ENCODE measurements around the gene HYCC1.

Gene HYCC1

DNA sequence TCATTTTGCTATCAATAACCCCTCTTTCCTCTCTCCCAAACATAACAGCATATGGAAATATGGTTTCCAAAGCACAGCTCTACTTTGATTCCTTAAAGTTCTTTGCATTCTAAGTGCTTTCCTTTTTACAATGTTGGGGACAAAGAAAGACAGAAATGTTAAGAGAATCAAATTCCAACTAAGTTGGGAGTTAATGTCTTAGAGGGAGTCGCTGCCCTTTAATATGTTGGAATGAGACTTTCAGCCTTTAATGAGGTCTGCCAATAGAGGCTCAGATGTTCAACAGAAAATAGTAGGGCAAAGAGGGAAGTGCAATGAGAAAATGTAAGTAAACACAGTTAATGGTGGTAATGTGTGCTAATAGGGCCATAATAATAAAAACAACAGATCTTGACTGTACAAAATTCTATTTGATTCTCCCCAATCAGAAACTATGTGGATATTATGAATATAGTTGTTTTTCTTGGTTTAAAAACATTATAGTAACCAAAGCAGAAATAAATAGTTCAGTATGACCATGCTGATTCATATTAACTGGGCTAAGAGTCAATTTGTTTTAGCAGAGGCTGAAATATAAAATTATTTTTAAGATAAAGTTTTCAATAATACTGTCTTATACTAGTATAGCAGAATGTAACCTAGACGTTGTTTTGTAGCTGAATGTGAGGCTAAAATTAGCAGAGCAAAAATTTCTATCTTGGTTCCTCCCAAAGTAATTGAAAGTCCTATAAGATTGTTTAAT, 10.3 kb downstream of the HYCC1 start:
- TF ChIP-seq, protein P1, sequence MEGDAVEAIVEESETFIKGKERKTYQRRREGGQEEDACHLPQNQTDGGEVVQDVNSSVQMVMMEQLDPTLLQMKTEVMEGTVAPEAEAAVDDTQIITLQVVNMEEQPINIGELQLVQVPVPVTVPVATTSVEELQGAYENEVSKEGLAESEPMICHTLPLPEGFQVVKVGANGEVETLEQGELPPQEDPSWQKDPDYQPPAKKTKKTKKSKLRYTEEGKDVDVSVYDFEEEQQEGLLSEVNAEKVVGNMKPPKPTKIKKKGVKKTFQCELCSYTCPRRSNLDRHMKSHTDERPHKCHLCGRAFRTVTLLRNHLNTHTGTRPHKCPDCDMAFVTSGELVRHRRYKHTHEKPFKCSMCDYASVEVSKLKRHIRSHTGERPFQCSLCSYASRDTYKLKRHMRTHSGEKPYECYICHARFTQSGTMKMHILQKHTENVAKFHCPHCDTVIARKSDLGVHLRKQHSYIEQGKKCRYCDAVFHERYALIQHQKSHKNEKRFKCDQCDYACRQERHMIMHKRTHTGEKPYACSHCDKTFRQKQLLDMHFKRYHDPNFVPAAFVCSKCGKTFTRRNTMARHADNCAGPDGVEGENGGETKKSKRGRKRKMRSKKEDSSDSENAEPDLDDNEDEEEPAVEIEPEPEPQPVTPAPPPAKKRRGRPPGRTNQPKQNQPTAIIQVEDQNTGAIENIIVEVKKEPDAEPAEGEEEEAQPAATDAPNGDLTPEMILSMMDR (IDR thresholded peaks at IDR 0.05; ENCODE audit: insufficient read depth, low read depth, low read length, missing control alignments) = no peak
- no peak overlapping the region for H3K4me3 ChIP-seq (ENCODE audit: low read length)
- DNase-seq (ENCODE audit: low read depth) = no peak

DNA sequence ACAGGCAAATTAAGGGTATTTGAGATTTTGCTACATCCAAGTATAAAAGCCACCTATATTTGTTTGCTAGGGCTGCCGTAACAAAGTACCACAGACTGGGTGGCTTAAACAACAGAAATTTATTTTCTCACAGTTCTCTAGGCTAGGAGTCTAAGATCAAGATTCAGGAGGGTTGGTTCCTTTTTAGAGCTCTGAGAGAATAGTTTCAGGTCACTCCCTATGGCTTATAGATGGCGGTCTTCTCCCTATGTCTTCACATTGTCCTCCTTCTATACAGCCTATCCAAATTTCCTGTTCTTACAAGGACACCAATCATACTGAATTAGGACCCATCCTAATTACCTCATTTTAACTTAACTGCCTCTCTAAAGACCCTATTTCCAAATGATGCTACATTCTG, 11.2 kb downstream of the HYCC1 start:
- no peak for DNase-seq (ENCODE audit: low read depth)
- H3K4me3 ChIP-seq (ENCODE audit: low read length) = no peak overlapping the region
- TF ChIP-seq, protein P1 (IDR thresholded peaks at IDR 0.05; ENCODE audit: insufficient read depth, low read depth, low read length, missing control alignments) = no peak

DNA sequence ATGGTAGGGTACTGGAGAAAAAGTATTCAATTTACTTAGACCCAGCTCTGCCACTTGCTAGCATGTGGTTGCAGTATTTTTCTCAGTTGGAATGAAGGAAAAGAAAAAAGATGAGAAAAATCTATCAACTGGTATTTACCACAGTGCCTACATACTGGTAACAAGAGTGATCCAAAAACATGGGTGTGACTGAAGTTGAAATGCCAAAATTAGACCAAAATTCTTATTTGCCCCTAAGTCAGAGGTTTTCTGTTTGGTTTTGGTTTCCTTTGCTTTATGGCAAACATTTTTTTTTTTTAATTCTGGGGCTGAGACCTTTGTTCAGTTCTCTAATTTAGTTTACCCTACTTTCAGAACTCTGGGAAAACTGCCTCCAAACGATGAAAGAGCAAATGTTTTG, 12.3 kb downstream of the HYCC1 start:
- H3K4me3 ChIP-seq (ENCODE audit: low read length) = no peak overlapping the region
- no peak for DNase-seq (ENCODE audit: low read depth)
- TF ChIP-seq, protein P1 (IDR thresholded peaks at IDR 0.05; ENCODE audit: insufficient read depth, low read depth, low read length, missing control alignments) = no peak

DNA sequence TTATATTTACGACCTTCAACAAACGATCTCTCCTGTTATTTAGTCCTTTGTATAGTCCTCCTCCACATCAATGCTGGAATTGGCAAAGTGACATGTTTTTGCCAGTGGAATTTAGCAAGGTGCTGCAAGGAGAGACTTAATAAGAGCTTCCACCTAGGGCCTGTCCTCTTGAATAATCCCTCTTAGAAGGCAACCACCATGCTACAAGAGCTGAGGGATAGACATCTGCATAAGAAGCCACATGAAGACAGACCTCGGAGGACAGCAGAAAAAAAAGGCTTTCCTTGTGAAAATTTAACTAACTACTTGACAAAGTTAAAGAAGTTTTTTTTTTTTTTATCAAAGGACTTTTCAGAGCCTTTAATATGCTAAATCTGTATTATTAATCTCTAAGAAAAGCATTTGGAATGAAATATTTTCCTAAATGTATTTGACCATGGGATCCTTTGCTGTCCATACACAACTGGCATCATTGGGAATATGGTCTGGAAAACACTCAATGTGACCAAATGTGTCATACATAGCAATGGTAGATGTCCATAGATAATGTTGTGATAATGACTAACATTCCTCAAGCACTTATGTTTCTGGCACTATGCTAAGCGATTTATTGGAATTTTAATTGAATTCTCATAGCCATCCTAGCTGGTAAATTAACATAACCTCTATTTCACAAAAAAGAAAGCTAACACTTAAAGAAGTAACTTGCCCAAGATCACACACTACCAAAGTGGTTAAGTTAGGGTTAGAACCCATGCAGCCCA, 13.2 kb downstream of the HYCC1 start:
- H3K4me3 ChIP-seq (ENCODE audit: low read length) = no peak overlapping the region
- TF ChIP-seq, protein P1 (IDR thresholded peaks at IDR 0.05; ENCODE audit: insufficient read depth, low read depth, low read length, missing control alignments) = no peak
- DNase-seq (ENCODE audit: low read depth) = no peak

DNA sequence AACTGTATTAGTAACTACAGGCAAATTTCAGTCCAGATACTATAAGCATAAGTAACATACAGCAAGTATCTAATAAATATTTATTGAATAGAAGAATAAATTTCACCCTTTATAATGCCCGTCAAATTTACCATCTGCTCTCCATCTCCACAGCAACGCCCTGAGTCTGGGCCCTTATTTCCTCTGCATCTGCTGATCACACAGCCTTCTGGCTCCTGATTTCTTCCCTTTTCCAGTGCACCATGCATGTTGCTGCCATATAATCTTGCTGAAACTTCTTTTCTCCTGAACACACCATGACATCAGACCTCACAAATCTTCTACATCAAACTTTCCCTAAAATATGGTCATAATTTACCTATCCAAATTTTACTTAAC, 15.4 kb downstream of the HYCC1 start:
- DNase-seq (ENCODE audit: low read depth) = no peak
- TF ChIP-seq, protein P1 (IDR thresholded peaks at IDR 0.05; ENCODE audit: insufficient read depth, low read depth, low read length, missing control alignments) = no peak
- H3K4me3 ChIP-seq (ENCODE audit: low read length) = no peak overlapping the region

DNA sequence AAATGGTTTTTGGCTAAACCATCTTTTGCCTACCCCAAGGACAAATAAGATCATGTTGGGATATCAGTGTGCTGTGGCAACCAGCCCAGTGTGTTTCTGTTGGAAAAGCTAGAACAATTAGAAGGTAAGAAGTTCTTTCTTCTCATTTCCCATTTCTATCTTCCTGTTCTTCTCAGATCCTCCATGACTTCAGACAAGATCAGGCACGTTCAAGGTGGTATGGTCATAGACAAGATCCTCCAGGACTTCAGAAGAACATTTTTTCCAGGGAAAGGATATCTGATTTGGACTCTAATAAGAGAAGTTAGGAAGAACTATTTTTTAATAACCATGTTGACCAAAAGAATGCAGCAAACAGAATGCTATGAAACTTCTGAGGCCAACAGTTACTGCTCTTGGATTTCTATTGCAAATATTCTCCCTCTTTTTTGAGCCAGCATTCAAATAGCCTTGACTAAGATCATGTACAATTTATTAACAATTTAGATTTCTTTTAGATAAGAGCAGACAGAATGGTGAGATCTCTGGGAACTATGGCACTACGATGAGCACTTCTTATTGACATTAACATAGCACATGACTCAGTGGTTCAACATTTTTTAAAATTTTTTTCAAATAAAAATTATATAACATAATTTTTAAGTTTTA, 15.9 kb downstream of the HYCC1 start:
- DNase-seq (ENCODE audit: low read depth) = peak; percentile 60
- no peak overlapping the region for H3K4me3 ChIP-seq (ENCODE audit: low read length)
- TF ChIP-seq, protein P1 (IDR thresholded peaks at IDR 0.05; ENCODE audit: insufficient read depth, low read depth, low read length, missing control alignments) = no peak

Data from epithelial cell of esophagus (primary cell).